HepG2 (cell line): Measurements from ENCODE around the gene RAD51AP1. TPM values are rescaled to one million over a fixed set of nuclear protein-coding genes. Genes with fewer than 3 reads are reported as not detected.
A peak's percentile ranks its signal among the peaks of the same experiment; 100 is the strongest.

Experiments used
- ATAC-seq: fragments of 200-7000 bp; cut with Tn5 transposase; 3 replicates; pipeline ENCODE4 v1.9.1; 2020; ENCODE audit warnings: mild to moderate bottlenecking, moderate library complexity
- BruUV-seq: library from RNA; stranded (reverse); fragments of 400-500 nt; replicated peaks from 2 replicates; lab custom pipeline; 2021; lab: Mats Ljungman, UMichigan
- CTCF ChIA-PET: fragments of 300-600 bp; formaldehyde crosslinking; extraction: SDS; loops from one replicate; lab custom pipeline; 2021; ENCODE audit warnings: low total read pairs, inconsistent platforms, low intra/inter-chr PET ratio; lab: Yijun Ruan, JAX
- POLR2A ChIA-PET: fragments of 350-600 bp; sonication (Branson Sonifier 250); formaldehyde crosslinking; loops from one replicate; lab custom pipeline; 2020; ENCODE audit warnings: antibody characterized with exemption, inconsistent platforms; lab: Yijun Ruan, JAX
- DNase-seq: peaks from one replicate; pipeline ENCODE4 v3.0.0-alpha.2; 2015; ENCODE audit warnings: low spot score
- FAIRE-seq: peaks from 3 replicates; lab custom pipeline; 2011; peaks lifted over from hg19 to GRCh38; lab: Jason Lieb, UNC
- H2AFZ ChIP-seq: one replicate; pipeline ENCODE4 v1.6.1; 2011; ENCODE audit warnings: low read length, inconsistent platforms
- H3K27ac ChIP-seq: fragments of 300-600 bp; 3 replicates; pipeline ENCODE4 v1.8.0; 2011; ENCODE audit warnings: mixed run types, mild to moderate bottlenecking, mixed read lengths, low read length, inconsistent platforms; ENCODE audit not compliant: insufficient read depth; ENCODE audit errors: extremely low read length
- H3K27me3 ChIP-seq, 2 experiments: fragments of 200-600 bp in 1 of 2; 2 replicates in 1 of 2; 3 replicates in 1 of 2; pipeline versions ENCODE4 v1.6.0 to v1.8.0; 2011; ENCODE audit warnings: low read length in 2 of 2, mild to moderate bottlenecking in 2 of 2, moderate library complexity in 2 of 2, inconsistent platforms in 1 of 2; ENCODE audit not compliant: insufficient read depth in 2 of 2, control insufficient read depth in 1 of 2
- H3K36me3 ChIP-seq, 2 experiments: fragments of 200-600 bp in 1 of 2; replicated peaks in 1 of 2; 2 replicates in 1 of 2; 3 replicates in 1 of 2; pipeline versions ENCODE4 v1.5.1 to v1.8.0; 2011; ENCODE audit warnings: low read length in 2 of 2, inconsistent platforms in 1 of 2; ENCODE audit not compliant: insufficient read depth in 2 of 2, control insufficient read depth in 1 of 2
- H3K4me1 ChIP-seq: 2 replicates; pipeline ENCODE4 v1.5.1; 2012; ENCODE audit warnings: low read length, inconsistent platforms; ENCODE audit not compliant: insufficient read depth
- H3K4me2 ChIP-seq: 2 replicates; pipeline ENCODE4 v1.6.0; 2011; ENCODE audit warnings: low read depth, low read length, inconsistent platforms
- H3K4me3 ChIP-seq, 3 experiments: fragments of 200-600 bp in 1 of 3; sonication (generic), shearing (Covaris generic) in 1 of 3; replicated peaks in 1 of 3; 2 replicates each; pipeline ENCODE4 v1.5.1; 2011 to 2016; ENCODE audit warnings: low read length in 3 of 3, inconsistent platforms in 2 of 3, low read depth in 2 of 3, mild to moderate bottlenecking in 2 of 3, control low read depth in 1 of 3, mixed read lengths in 1 of 3; ENCODE audit not compliant: insufficient read depth in 1 of 3
- H3K79me2 ChIP-seq: one replicate; pipeline ENCODE4 v1.6.1; 2011; ENCODE audit warnings: low read length, inconsistent platforms; ENCODE audit not compliant: insufficient read depth
- H3K9ac ChIP-seq: 2 replicates; pipeline ENCODE4 v1.6.0; 2011; ENCODE audit warnings: mild to moderate bottlenecking, low read depth, low read length, inconsistent platforms; ENCODE audit not compliant: insufficient read depth
- H3K9me3 ChIP-seq: 2 replicates; pipeline ENCODE4 v1.5.1; 2012; ENCODE audit warnings: mild to moderate bottlenecking, low read length
- H4K20me1 ChIP-seq: 2 replicates; pipeline ENCODE4 v1.6.0; 2011; ENCODE audit warnings: inconsistent platforms, mild to moderate bottlenecking, low read length, moderate library complexity; ENCODE audit not compliant: insufficient read depth
- ARID2 ChIP-seq: sonication (generic); formaldehyde crosslinking; IDR thresholded peaks from 2 replicates; pipeline ENCODE4 v1.8.1; 2022; ENCODE audit warnings: mild to moderate bottlenecking, missing genetic modification reagents, borderline replicate concordance
- CREB1 ChIP-seq, 2 experiments: fragments of 450-650 bp in 1 of 2; IDR thresholded peaks; 2 replicates each; pipeline ENCODE4 v1.6.1; 2016 to 2017; ENCODE audit warnings: control low read depth in 1 of 2, mild to moderate bottlenecking in 1 of 2, missing compliant biosample characterization in 1 of 2, missing genetic modification characterization in 1 of 2
- CSRNP2 ChIP-seq: sonication (generic); formaldehyde crosslinking; conservative IDR thresholded peaks from 2 replicates; pipeline ENCODE4 v1.8.0; 2022; ENCODE audit warnings: low read depth, missing genetic modification reagents
- E2F2 ChIP-seq: sonication (generic); formaldehyde crosslinking; IDR thresholded peaks from 2 replicates; pipeline ENCODE4 v1.4.0; 2020; ENCODE audit warnings: missing genetic modification reagents, borderline replicate concordance
- JUN ChIP-seq: sonication (generic); formaldehyde crosslinking; IDR thresholded peaks from 2 replicates; pipeline ENCODE4 v1.4.0; 2020; ENCODE audit warnings: mild to moderate bottlenecking, missing genetic modification reagents
- MLLT10 ChIP-seq: sonication (generic); formaldehyde crosslinking; IDR thresholded peaks from 2 replicates; pipeline ENCODE4 v1.4.0; 2020; ENCODE audit warnings: missing genetic modification reagents
- MXD4 ChIP-seq: IDR thresholded peaks from 2 replicates; pipeline ENCODE4 v1.6.1; 2016; ENCODE audit warnings: mild to moderate bottlenecking, missing biosample characterization, missing genetic modification reagents
- PHB2 ChIP-seq: fragments of 450-650 bp; IDR thresholded peaks from 2 replicates; pipeline ENCODE4 v1.6.1; 2018; ENCODE audit not compliant: partially characterized antibody
- SRSF9 ChIP-seq: fragments of 200-400 bp; formaldehyde crosslinking; IDR thresholded peaks from 2 replicates; pipeline ENCODE4 v1.6.1; 2018; ENCODE audit warnings: borderline replicate concordance, mild to moderate bottlenecking, low read depth, low read length; ENCODE audit not compliant: insufficient read depth, poor library complexity, severe bottlenecking
- SRY ChIP-seq: sonication (generic); formaldehyde crosslinking; IDR thresholded peaks from 2 replicates; pipeline ENCODE4 v1.8.0; 2022; ENCODE audit warnings: mild to moderate bottlenecking, missing genetic modification reagents
- TOPORS ChIP-seq: sonication (generic); formaldehyde crosslinking; IDR thresholded peaks from 2 replicates; pipeline ENCODE4 v1.8.0; 2023; ENCODE audit warnings: mild to moderate bottlenecking, missing genetic modification reagents
- TP53 ChIP-seq: sonication (generic); formaldehyde crosslinking; conservative IDR thresholded peaks from 2 replicates; pipeline ENCODE4 v1.4.0; 2020; ENCODE audit warnings: missing genetic modification reagents
- ZC3H13 ChIP-seq: sonication (generic); formaldehyde crosslinking; IDR thresholded peaks from 2 replicates; pipeline ENCODE4 v1.8.1; 2023; ENCODE audit warnings: mild to moderate bottlenecking, missing genetic modification reagents, moderate library complexity
- ZKSCAN1 ChIP-seq: fragments of 150-350 bp; IDR thresholded peaks from 2 replicates; pipeline ENCODE4 v1.6.1; 2014; ENCODE audit warnings: low read length
- ZNF138 ChIP-seq: sonication (generic); formaldehyde crosslinking; IDR thresholded peaks from 2 replicates; pipeline ENCODE4 v1.5.0; 2020; ENCODE audit warnings: mild to moderate bottlenecking, low read depth, missing genetic modification reagents
- ZNF3 ChIP-seq: IDR thresholded peaks from 2 replicates; pipeline ENCODE4 v1.7.0; 2017; ENCODE audit warnings: inconsistent platforms
- ZNF607 ChIP-seq: sonication (generic); formaldehyde crosslinking; IDR thresholded peaks from 2 replicates; pipeline ENCODE4 v1.5.1; 2020; ENCODE audit warnings: missing genetic modification reagents, mild to moderate bottlenecking, borderline replicate concordance
- ZNF644 ChIP-seq: IDR thresholded peaks from 2 replicates; pipeline ENCODE4 v1.6.1; 2016; ENCODE audit warnings: low read depth
- ZSCAN9 ChIP-seq: IDR thresholded peaks from 2 replicates; pipeline ENCODE4 v1.6.1; 2016; ENCODE audit warnings: borderline replicate concordance
- WGBS: methylation state at CpG from one replicate; pipeline ENCODE4 v1.1.6; 2017; ENCODE audit warnings: low lambda C conversion rate; 5-methylcytosine and 5-hydroxymethylcytosine counted together
- in situ Hi-C: cut with HindIII; loops from 2 replicates; pipeline ENCODE4 v1.10.0; 2017; ENCODE audit warnings: low pct_unique_long_range_greater_than_20kb; ENCODE audit not compliant: extremely low pct_ligation_motif_present
- intact Hi-C: fragments of 100-400 bp; cut with micrococcal nuclease; formaldehyde crosslinking; loops from one replicate; pipeline ENCODE4 v1.10.0; 2022; ENCODE audit not compliant: unreplicated experiment
- polyA plus RNA-seq, 8 experiments: library from polyadenylated mRNA; depleted of rRNA in 3 of 8; stranded (reverse) in 7 of 8; unstranded in 1 of 8; fragments of >200 nt; fragmentation: Illumina TruSeq in 4 of 8; extraction: Trizol in 4 of 8; gene quantifications; 2 replicates each; pipeline versions ENCODE4 v1.2.1 to v1.2.3, GENCODE V29; 2011 to 2016; ENCODE audit warnings: low read depth in 4 of 8, missing spikeins in 1 of 8, mixed read lengths in 1 of 8; ENCODE audit not compliant: insufficient read depth in 1 of 8
- total RNA-seq, 5 experiments: library from RNA; depleted of rRNA; stranded (reverse); fragments of >200 nt; fragmentation: Illumina TruSeq; extraction: Trizol; gene quantifications; 2 replicates each; pipeline ENCODE4 v1.2.3, GENCODE V29; 2016; ENCODE audit warnings: low read depth in 1 of 5

RAD51AP1 gene
- total and polyA plus RNA-seq, 2 of the 13 experiments (the other 11 are each of a cell fraction or from before 2014, with no cell fraction given), result 16.6 to 49.3 TPM

GRCh38 chr12:4588916-4589315 is 50.2 kb downstream of the RAD51AP1 start:
- FAIRE-seq (no peak), DNase-seq (no peak), ATAC-seq (no peak)
- Histone ChIP-seq H3K27ac (no peak overlapping the region), H3K79me2 (no peaks in the 10 kb centered on the region), H3K4me2 (no peak overlapping the region), H3K27me3 (peaks cover 1 to 15% of the 10 kb centered on the region in 2 experiments; a peak in 3 of 5 replicates), H4K20me1 (no peaks in the 10 kb centered on the region), H2AFZ (no peak overlapping the region), H3K9me3 (no peaks in the 10 kb centered on the region), H3K4me3 (no peak overlapping the region), H3K9ac (no peak overlapping the region), H3K4me1 (no peaks in the 10 kb centered on the region), H3K36me3 (no peaks in the 10 kb centered on the region)
- no TSS peak for BruUV-seq
- in situ Hi-C loops (no loop called here), intact Hi-C loops (no loop called here)
- TF ChIP-seq CREB1 (IDR thresholded peaks at IDR 0.05) (peak; percentile 57), CREB1 (CRISPR knock-in tag; IDR thresholded peaks at IDR 0.05) (no peak), ZNF644 (CRISPR knock-in tag) (no peak)
- ChIA-PET POLR2A (no interaction called here), CTCF (no interaction called here)
- WGBS, result 19% methylated on average over 3 of the region's 3 CpGs

GRCh38 chr12:4589941-4590340 is 51.3 kb downstream of the RAD51AP1 start:
- Histone ChIP-seq H3K36me3 (no peaks in the 10 kb centered on the region), H3K9ac (no peak overlapping the region), H3K4me1 (no peaks in the 10 kb centered on the region), H3K4me2 (no peak overlapping the region), H3K27ac (no peak overlapping the region), H3K4me3 (no peak overlapping the region), H3K79me2 (no peaks in the 10 kb centered on the region), H3K27me3 (peaks cover 1 to 10% of the 10 kb centered on the region in 2 experiments; a peak in 2 of 5 replicates), H4K20me1 (no peaks in the 10 kb centered on the region), H3K9me3 (no peaks in the 10 kb centered on the region), H2AFZ (no peak overlapping the region)
- ChIA-PET POLR2A (no interaction called here), CTCF (no interaction called here)
- BruUV-seq, result no TSS peak
- in situ Hi-C loops (no loop called here), intact Hi-C loops (no loop called here)
- ATAC-seq (no peak), DNase-seq (no peak), FAIRE-seq (no peak)
- 0% methylated on average over 1 of the region's 2 CpGs for WGBS
- TF ChIP-seq ZC3H13 (CRISPR knock-in tag) (no peak), JUN (CRISPR knock-in tag) (no peak), ARID2 (CRISPR knock-in tag) (no peak), MXD4 (CRISPR knock-in tag) (no peak), ZNF3 (CRISPR knock-in tag) (no peak), SRY (no peak), PHB2 (no peak), ZNF138 (CRISPR knock-in tag) (no peak), ZNF607 (CRISPR knock-in tag) (no peak), TOPORS (no peak), SRSF9 (no peak), TP53 (no peak), ZSCAN9 (CRISPR knock-in tag) (no peak), ZKSCAN1 (no peak), MLLT10 (CRISPR knock-in tag) (no peak), E2F2 (CRISPR knock-in tag) (no peak), CSRNP2 (no peak)
